ENCODE data around the gene BMP4.

DNA sequence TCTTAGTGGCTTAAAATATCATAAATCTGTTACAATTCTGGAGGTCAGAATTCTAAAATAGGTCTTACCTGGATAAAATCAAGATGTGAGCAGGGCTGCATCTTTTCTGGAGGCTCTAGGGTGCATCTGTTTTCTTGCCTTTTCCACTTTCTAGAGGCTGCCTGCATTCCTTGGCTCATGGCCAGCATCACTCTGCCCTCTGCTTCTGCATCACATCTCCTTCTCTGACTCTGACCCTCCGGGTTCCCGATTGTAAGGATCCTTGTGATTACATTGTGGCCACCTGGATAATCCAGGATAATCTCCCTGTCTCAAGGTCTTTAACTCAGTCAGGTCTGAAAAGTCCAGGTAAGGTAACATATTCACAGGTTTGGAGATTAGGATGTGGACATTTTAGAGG is 11.0 kb upstream of the BMP4 start:
- TF ChIP-seq EZH2 (IDR thresholded peaks at IDR 0.05; ENCODE audit: insufficient read depth, poor library complexity, severe bottlenecking) (no peak), EZH2phosphoT487 (IDR thresholded peaks at IDR 0.05; ENCODE audit: insufficient read depth, low read depth) (no peak)

Data from GM23248 (cell line).